ENCODE measurements around the gene C18orf32.

DNA sequence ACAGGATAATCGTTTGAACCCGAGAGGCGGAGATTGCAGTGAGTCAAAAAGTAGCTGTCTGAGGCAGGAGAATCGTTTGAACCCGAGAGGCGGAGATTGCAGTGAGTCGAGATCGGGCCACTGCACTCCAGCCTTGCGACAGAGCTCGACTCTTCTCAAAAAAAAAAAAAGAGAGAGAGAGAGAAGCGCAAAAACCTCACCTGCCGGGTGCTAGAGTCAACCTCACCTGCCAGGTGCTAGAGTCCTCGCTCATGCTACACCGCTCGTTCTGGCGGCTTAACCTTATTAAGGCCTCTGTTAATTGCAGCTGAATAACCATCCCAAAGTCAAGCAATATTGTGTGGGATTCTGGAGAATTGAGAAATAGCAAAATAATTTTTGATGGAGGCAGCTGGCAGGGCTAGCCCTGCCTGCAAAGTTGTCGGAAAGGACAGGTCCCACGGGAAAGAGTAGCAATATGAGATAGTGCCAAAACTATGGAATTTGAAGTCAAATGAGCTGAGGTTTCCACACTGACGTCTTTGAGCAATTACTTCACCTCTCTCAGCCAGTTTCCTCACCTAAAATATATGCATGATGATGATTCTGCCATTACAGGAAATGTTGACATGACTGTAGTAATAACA, 25.9 kb downstream of the C18orf32 start:
- TF ChIP-seq POLR2AphosphoS5 (IDR thresholded peaks at IDR 0.05) = no peak
- TF ChIP-seq, protein P1, sequence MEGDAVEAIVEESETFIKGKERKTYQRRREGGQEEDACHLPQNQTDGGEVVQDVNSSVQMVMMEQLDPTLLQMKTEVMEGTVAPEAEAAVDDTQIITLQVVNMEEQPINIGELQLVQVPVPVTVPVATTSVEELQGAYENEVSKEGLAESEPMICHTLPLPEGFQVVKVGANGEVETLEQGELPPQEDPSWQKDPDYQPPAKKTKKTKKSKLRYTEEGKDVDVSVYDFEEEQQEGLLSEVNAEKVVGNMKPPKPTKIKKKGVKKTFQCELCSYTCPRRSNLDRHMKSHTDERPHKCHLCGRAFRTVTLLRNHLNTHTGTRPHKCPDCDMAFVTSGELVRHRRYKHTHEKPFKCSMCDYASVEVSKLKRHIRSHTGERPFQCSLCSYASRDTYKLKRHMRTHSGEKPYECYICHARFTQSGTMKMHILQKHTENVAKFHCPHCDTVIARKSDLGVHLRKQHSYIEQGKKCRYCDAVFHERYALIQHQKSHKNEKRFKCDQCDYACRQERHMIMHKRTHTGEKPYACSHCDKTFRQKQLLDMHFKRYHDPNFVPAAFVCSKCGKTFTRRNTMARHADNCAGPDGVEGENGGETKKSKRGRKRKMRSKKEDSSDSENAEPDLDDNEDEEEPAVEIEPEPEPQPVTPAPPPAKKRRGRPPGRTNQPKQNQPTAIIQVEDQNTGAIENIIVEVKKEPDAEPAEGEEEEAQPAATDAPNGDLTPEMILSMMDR (IDR thresholded peaks at IDR 0.05) = no peak
- no peak for TF ChIP-seq POLR2A (IDR thresholded peaks at IDR 0.05)
- TF ChIP-seq EP300 (IDR thresholded peaks at IDR 0.05) = no peak

Data from upper lobe of left lung (tissue), 4 donors.